GM21723 (cell line): Measurements from ENCODE around the gene PARD3B.

ENCODE experiments used
- ATAC-seq: cut with Tn5 transposase; IDR thresholded peaks from one replicate; pipeline ENCODE4 v1.9.1; 2021; ENCODE audit warnings: mild to moderate bottlenecking, moderate library complexity; ENCODE audit not compliant: unreplicated experiment

PARD3B gene

GRCh38 chr2:204749319-204749718, 204.0 kb downstream of the PARD3B start:
- no peak for ATAC-seq

DNA sequence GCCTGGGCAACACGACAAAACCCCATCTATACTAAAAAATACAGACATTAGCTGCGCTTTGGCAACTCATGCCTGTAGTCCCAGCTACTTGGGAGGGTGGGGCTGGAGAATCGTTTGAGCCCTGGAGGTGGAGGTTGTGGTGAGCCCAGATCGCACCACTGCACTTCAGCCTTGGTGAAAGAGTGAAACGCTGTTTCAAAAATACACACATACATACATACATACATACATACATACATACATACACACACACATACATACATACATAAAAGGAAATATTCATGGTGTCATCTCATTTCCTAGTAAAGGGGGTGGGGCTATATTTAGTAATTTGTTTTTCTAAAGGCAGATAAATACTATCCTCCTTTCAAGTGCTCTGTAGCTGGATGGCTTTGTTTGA, 205.1 kb downstream of the PARD3B start:
- no peak for ATAC-seq

DNA sequence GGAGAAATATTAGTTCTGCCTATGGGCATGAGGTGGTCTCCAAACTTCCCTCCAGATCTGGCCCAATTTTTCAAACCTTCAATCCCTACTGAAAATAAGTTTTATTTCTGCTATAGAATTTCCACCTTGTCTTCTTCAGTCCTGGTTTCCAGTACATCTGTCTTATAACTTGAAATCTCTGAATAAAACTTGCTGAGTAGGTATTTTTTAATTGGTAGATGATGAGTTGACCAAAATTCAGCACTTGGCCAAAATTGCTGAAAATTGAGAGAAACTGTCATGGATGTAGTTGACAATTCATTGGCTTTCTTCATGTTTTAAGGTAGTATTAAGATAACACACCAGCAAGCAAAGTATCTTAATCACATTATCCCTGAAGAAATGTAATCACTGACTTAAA, 206.2 kb downstream of the PARD3B start:
- no peak for ATAC-seq

DNA sequence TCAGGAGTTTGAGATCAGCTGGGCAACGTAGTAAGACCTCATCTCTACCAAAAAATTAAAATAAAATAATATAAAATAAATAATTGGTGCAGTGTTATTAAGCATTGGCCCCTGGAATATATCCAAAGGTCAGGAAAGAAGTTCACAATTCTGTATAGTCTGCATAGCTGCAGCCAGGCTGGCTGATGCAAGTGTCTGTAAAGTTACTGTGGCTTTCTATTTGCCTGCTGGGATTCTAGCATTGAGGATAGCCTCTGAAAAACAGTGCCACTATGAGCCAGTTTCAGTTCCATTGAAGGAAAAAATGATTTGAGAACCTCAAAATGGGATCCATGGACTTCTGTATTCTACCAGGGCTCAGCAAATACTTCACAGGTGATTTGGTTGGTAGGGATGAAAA, 208.6 kb downstream of the PARD3B start:
- no peak for ATAC-seq

GRCh38 chr2:204754898-204755297, 209.6 kb downstream of the PARD3B start:
- no peak for ATAC-seq

DNA sequence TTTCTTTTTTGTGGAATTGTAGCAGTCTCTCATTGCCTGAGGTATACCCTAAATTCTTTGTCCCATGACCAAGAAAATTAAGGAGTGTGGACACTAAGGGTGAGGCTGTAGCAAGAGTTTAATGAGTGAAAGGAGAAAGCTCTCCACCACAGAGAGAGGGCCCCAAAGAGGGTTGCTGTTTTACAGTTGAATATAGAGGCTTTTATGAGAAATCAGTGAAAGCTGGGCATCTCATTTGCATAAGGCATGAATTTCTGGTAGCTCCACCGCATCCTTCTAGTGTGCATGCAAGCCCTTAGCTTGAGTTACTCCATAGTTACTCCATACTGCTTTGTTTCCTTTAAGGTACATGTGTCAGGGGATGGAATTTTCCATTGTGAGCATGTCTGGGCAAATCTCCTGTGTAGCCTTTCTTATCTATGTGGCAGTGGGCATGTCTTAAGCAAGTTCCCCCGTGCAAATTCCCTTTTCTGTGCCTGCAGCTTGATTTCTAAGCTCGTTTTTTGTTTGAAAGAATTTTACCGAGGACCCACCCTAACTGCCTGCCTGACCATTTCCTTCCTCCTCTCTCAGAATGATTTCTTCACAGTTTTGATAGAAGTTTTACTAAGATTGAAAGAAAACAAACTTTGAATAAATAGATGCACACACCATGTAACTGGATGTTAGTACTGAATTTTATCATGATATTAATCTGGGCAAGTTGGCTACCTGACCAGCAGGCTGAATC, 218.9 kb downstream of the PARD3B start:
- ATAC-seq = no peak

- ATAC-seq = no peak
These were observed 225.5 kb downstream of the PARD3B start for GRCh38 chr2:204770735-204771134.

DNA sequence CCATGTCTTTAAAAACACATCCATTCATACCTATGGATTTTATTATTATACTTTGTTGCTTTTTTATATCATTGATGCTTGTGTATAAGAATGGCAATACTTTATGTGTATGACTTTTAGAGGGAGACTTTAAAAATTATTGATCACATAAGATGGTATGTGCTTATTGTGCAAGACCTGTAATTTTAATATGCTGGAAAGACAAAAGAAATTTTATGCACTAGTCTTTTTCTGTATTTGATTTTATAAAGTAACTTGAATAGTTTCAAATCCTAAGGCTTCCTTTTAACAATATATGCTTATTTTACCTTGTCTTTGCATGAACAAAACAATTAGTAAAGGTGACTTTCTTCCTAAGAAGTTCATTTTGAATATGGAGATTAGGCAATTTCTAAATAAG, 226.4 kb downstream of the PARD3B start:
- no peak for ATAC-seq

- no peak for ATAC-seq
These were observed 227.3 kb downstream of the PARD3B start for GRCh38 chr2:204772546-204772945.

GRCh38 chr2:204775766-204776165, 230.5 kb downstream of the PARD3B start:
- ATAC-seq = no peak

GRCh38 chr2:204776781-204777559, 231.7 kb downstream of the PARD3B start:
- ATAC-seq = no peak

- no peak for ATAC-seq
These were observed 234.5 kb downstream of the PARD3B start for GRCh38 chr2:204779771-204780170.

- ATAC-seq = no peak
These were observed 236.7 kb downstream of the PARD3B start for GRCh38 chr2:204781941-204782340.

GRCh38 chr2:204790076-204790475, 244.8 kb downstream of the PARD3B start:
- ATAC-seq = no peak

DNA sequence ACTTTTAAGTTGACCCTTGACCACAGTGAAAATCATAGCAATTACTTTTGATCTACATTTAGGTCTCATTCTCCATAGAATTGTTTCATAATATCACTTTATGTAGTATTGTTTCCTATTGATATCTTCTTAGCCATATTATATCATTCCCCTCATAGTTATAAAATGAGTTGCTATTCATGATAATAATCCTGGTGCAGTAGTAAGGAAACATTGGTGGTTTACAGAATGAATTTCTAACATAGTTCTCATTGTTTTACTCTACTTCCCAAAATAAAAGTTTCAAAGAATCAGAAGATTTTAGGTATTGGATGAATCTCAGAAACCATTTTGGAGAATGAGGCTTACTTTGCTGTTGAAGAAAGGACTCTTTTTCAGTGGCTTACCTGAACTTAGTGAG, 246.0 kb downstream of the PARD3B start:
- ATAC-seq = no peak

GRCh38 chr2:204794624-204795023, 249.3 kb downstream of the PARD3B start:
- ATAC-seq = no peak

- no peak for ATAC-seq
These were observed 249.9 kb downstream of the PARD3B start for GRCh38 chr2:204795156-204795555.

DNA sequence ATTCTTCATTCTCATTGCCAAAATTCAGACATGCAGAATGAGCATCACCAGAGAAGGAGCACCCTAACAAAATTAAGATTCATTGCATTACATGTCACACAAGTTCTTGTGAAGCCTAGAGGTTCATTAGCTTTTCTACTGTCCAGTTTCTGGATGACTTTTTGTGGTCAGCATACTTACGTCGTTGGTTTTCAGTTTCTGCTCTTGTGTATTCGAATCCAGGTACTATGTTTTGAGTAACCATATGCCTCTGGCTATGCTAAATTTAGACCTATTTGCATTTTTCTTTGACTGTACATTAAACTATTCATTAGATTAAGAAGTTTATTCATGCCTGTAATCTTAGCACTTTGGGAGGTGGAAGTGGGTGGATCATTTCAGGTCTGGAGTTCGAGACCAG, 251.3 kb downstream of the PARD3B start:
- ATAC-seq = peak; percentile 88

GRCh38 chr2:204799791-204800190, 254.5 kb downstream of the PARD3B start:
- no peak for ATAC-seq

- ATAC-seq = no peak
These were observed 263.2 kb downstream of the PARD3B start for GRCh38 chr2:204808494-204808893.

DNA sequence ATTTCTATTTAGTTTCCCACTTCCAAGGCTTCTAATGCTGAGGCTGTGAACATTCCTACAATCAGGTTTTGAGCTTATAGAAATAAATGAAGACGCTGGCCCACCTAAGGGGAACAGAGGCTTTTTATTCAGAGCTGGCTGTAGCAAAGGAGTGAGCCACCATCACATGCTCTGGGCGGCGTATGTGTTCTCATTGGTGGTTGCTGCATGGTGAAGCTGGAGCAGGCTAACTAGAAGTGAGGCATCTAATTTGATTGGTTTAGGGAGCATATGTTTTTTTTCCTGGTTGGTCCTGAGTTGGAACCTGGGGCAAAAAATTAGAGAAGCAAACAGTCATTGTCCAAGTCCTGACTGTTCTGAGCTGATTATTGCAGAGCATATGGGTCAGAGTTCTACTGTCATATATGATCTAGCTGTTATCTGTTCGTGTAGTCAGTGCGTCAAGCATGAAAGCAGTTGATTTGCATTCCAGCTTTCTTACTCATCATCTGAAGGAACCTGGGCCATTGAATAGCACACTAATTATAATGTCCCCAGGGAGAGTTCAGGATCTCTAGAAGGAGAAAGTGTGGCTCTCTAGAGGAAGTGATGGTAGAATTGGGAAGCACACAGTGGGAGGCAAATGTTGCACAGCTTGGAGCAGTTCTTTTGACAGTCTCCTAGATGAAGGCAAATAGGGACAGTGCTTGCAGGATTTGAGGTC, 279.6 kb downstream of the PARD3B start:
- ATAC-seq = no peak

GRCh38 chr2:204825681-204826080, 280.4 kb downstream of the PARD3B start:
- ATAC-seq = no peak
